Esophagus squamous epithelium (tissue), 4 donors: Measurements from ENCODE around the gene NUDT8.
"Not testable (repeated sequence)": the region's sequence is repeated elsewhere in the genome, so short reads cannot be mapped to it uniquely, and the experiment has no call there.

Experiments used
- POLR2A ChIP-seq, 4 donors: fragments of 450-650 bp; IDR thresholded peaks; one replicate each; pipeline ENCODE4 v1.6.1; 2017; ENCODE audit warnings: antibody characterized with exemption in 4 of 4, mild to moderate bottlenecking in 4 of 4, moderate library complexity in 3 of 4
- TF ChIP-seq, protein P1 (sequence below), 6 experiments: fragments of 450-650 bp in 4 of 6; fragments of 200-600 bp in 2 of 6; sonication (generic) in 2 of 6; IDR thresholded peaks; one replicate each; pipeline ENCODE4 v1.5.1; 2016 to 2019; ENCODE audit warnings: antibody characterized with exemption in 6 of 6, mild to moderate bottlenecking in 4 of 6, moderate library complexity in 4 of 6

DNA sequence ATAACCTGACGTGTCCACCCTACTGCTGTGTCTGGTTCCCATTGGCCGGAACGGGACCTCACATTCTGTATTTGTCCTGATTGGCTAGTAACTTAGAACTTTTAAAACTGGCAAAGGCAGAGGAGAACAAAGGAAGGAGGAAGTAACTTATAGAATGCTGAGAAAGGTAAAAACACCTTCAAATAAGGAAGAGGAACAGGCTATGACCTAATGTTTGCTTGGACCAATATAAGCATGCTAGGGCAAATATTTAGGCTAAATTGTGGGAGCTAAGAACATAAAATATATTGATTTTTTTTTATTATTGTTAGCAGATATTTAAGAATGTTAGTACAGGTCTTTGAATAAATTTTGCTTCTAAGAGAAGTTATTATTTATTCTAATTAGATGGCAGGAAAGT is 7.7 kb upstream of the NUDT8 start:
- not testable (repeated sequence) for TF ChIP-seq POLR2A (IDR thresholded peaks at IDR 0.05)
- TF ChIP-seq, protein P1, sequence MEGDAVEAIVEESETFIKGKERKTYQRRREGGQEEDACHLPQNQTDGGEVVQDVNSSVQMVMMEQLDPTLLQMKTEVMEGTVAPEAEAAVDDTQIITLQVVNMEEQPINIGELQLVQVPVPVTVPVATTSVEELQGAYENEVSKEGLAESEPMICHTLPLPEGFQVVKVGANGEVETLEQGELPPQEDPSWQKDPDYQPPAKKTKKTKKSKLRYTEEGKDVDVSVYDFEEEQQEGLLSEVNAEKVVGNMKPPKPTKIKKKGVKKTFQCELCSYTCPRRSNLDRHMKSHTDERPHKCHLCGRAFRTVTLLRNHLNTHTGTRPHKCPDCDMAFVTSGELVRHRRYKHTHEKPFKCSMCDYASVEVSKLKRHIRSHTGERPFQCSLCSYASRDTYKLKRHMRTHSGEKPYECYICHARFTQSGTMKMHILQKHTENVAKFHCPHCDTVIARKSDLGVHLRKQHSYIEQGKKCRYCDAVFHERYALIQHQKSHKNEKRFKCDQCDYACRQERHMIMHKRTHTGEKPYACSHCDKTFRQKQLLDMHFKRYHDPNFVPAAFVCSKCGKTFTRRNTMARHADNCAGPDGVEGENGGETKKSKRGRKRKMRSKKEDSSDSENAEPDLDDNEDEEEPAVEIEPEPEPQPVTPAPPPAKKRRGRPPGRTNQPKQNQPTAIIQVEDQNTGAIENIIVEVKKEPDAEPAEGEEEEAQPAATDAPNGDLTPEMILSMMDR (IDR thresholded peaks at IDR 0.05) = not testable (repeated sequence)
